Natural killer cell (primary cell): ENCODE results near the gene LIPT2. TPM values are rescaled to one million over a fixed set of nuclear protein-coding genes. Genes with fewer than 3 reads are reported as not detected.
"Not testable (repeated sequence)": the region's sequence is repeated elsewhere in the genome, so short reads cannot be mapped to it uniquely, and the experiment has no call there.

ENCODE experiments used
- ATAC-seq, 3 donors: fragments of 150-1000 bp in 2 of 3; fragments of 200-7000 bp in 1 of 3; cut with Tn5 transposase; 1 replicate in 1 of 3; 2 replicates in 2 of 3; pipeline ENCODE4 v1.10.0; 2021; ENCODE audit warnings: mild to moderate bottlenecking in 2 of 3, moderate library complexity in 2 of 3
- DNase-seq, 2 donors: peaks; one replicate each; pipeline versions ENCODE4 v3.0.0 to v3.0.0-alpha.2; 2013 to 2021; ENCODE audit warnings: mixed read lengths in 1 of 2
- H3K27ac ChIP-seq: one replicate; pipeline ENCODE4 v1.5.1; 2013; ENCODE audit warnings: mild to moderate bottlenecking, low read length
- H3K27me3 ChIP-seq: one replicate; pipeline ENCODE4 v1.6.1; 2013; ENCODE audit warnings: low read length; ENCODE audit not compliant: control insufficient read depth, insufficient read depth
- H3K36me3 ChIP-seq: one replicate; pipeline ENCODE4 v1.6.1; 2013; ENCODE audit warnings: low read length; ENCODE audit not compliant: control insufficient read depth, insufficient read depth
- H3K4me1 ChIP-seq: one replicate; pipeline ENCODE4 v1.6.1; 2013; ENCODE audit warnings: low read length; ENCODE audit not compliant: control insufficient read depth, insufficient read depth
- H3K4me3 ChIP-seq: one replicate; pipeline ENCODE4 v1.5.1; 2013; ENCODE audit warnings: low read length
- H3K9me3 ChIP-seq: one replicate; pipeline ENCODE4 v1.6.1; 2013; ENCODE audit warnings: low read length; ENCODE audit not compliant: control insufficient read depth, insufficient read depth
- H3K27ac Mint-ChIP-seq, 2 donors: one replicate each; pipeline ENCODE4 v1.8.0; 2022; ENCODE audit warnings: mild to moderate bottlenecking in 2 of 2, mixed read lengths in 2 of 2, moderate library complexity in 1 of 2
- H3K27me3 Mint-ChIP-seq, 2 donors: one replicate each; pipeline ENCODE4 v1.8.0; 2022; ENCODE audit warnings: low read depth in 2 of 2, mixed read lengths in 2 of 2
- H3K36me3 Mint-ChIP-seq: one replicate; pipeline ENCODE4 v1.8.0; 2022; ENCODE audit warnings: mixed read lengths
- H3K4me1 Mint-ChIP-seq, 2 donors: one replicate each; pipeline ENCODE4 v1.8.0; 2022; ENCODE audit warnings: mixed read lengths in 2 of 2
- H3K4me3 Mint-ChIP-seq: one replicate; pipeline ENCODE4 v1.8.0; 2022; ENCODE audit warnings: mild to moderate bottlenecking, moderate library complexity, mixed read lengths
- H3K9me3 Mint-ChIP-seq, 2 donors: one replicate each; pipeline ENCODE4 v1.8.0; 2022; ENCODE audit warnings: mixed read lengths in 2 of 2
- CTCF ChIP-seq: fragments of 200-600 bp; IDR thresholded peaks from one replicate; pipeline ENCODE4 v1.8.0; 2022; ENCODE audit warnings: antibody characterized with exemption
- WGBS: methylation state at CpG from one replicate; pipeline ENCODE4 v1.1.7; 2013; ENCODE audit warnings: missing lambda C conversion rate; ENCODE audit not compliant: insufficient coverage; 5-methylcytosine and 5-hydroxymethylcytosine counted together
- intact Hi-C: fragments of 100-400 bp; cut with micrococcal nuclease; formaldehyde crosslinking; loops from one replicate; pipeline ENCODE4 v1.14.2; 2022
- total RNA-seq, 4 donors: library from RNA; stranded (reverse); fragments of 120-200 nt in 1 of 4; gene quantifications; one replicate each; pipeline versions ENCODE4 v1.2.3 to v1.2.4, GENCODE V29; 2013 to 2022

The LIPT2 gene
- total RNA-seq, 3 donors from 2014 or later (not counting 1 experiment from before 2014, with no cell fraction given): 0.99 to 4.1 (median 3.1) TPM

GRCh38 chr11:74538680-74539079 lies 45.2 kb upstream of the LIPT2 start:
- no peak for DNase-seq
- Mint-ChIP-seq H3K36me3 (no peaks in the 10 kb centered on the region), H3K27ac (no peak overlapping the region), H3K4me1 (no peaks in the 10 kb centered on the region), H3K4me3 (no peak overlapping the region), H3K27me3 (peaks cover 9 to 32% of the 10 kb centered on the region in 2 donors), H3K9me3 (peaks cover 0 to 4% of the 10 kb centered on the region in 2 donors)
- Histone ChIP-seq H3K36me3 (no peaks in the 10 kb centered on the region), H3K4me1 (no peaks in the 10 kb centered on the region), H3K4me3 (no peak overlapping the region), H3K27ac (no peak overlapping the region), H3K9me3 (peaks cover 3% of the 10 kb centered on the region), H3K27me3 (no peaks in the 10 kb centered on the region)
- no peak for TF ChIP-seq CTCF
- intact Hi-C loops: no loop called here
- no peak for ATAC-seq

- intact Hi-C loops: no loop called here
- Mint-ChIP-seq H3K27ac (no peak overlapping the region), H3K4me3 (no peak overlapping the region), H3K9me3 (peaks cover 0 to 4% of the 10 kb centered on the region in 2 donors), H3K4me1 (no peaks in the 10 kb centered on the region), H3K36me3 (no peaks in the 10 kb centered on the region), H3K27me3 (peaks cover 13 to 38% of the 10 kb centered on the region in 2 donors)
- ATAC-seq (no peak), DNase-seq (no peak)
- H3K4me1 ChIP-seq: no peaks in the 10 kb centered on the region
- no peak overlapping the region for H3K27ac ChIP-seq
- no peak for TF ChIP-seq CTCF
- WGBS: 93% methylated on average over 14 of the region's 14 CpGs
- no peak overlapping the region for H3K4me3 ChIP-seq
- no peaks in the 10 kb centered on the region for H3K36me3 ChIP-seq
- H3K27me3 ChIP-seq: no peaks in the 10 kb centered on the region
- H3K9me3 ChIP-seq: no peaks in the 10 kb centered on the region
Observed at GRCh38 chr11:74535371-74536160, 42.0 kb upstream of the LIPT2 start.

DNA sequence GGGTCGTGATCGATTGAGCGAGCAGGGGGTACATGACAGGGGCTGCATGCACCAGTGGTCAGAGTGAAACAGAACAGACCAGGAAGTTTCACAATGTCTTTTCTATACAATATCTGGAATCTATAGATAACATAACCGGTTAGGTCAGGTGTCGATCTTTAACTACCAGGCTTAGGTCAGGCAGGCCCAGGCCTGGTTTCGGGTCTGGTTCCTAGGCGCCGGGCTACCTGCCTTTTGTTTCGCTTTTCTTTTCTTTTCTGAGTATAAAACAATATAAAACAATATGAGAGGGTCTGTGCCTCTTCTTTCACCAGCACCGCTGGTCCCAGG lies 41.4 kb upstream of the LIPT2 start:
- H3K4me3 ChIP-seq, H3K27me3 ChIP-seq, H3K27ac Mint-ChIP-seq, H3K9me3 Mint-ChIP-seq, ATAC-seq, H3K4me1 ChIP-seq, H3K36me3 ChIP-seq, intact Hi-C loops, H3K9me3 ChIP-seq, DNase-seq, H3K27ac ChIP-seq, H3K36me3 Mint-ChIP-seq, H3K4me1 Mint-ChIP-seq, H3K4me3 Mint-ChIP-seq: not testable (repeated sequence)
- peaks cover 17 to 31% of the 10 kb centered on the region in 2 donors for H3K27me3 Mint-ChIP-seq
- WGBS: 81% methylated on average over 9 of the region's 10 CpGs

DNA sequence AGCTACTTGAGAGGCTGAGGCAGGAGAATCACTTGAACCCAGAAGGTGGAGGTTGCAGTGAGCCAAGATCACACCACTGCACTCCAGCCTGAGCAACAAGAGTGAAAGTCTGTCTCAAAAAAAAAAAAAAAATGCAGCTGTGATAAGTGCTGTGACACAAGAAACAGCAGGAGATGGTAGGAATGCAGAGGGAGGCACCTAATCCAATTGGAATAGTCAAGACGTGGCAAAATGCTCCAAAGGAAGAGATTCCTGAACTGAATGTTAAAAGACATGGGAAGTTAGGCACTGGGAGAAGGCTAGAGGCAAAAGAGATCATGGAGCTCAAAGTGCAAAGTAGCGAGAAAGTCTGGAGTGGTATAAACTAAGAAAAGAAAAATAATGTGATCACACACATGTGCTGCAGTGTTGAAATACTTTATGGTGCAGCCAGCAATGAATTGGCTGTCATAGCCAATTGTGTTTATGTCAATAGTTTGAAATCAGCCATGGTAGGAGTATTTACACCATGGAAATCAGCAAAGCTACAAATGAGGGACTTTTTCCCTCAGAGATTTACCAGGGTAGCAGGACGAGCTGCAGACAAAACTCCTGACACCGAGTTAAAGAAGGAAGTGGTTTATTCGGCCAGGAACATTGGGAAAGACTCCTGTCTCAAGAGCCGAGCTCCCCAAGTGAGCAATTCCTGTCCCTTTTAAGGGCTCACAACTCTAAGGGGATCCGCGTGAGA lies 40.9 kb upstream of the LIPT2 start:
- TF ChIP-seq CTCF: no peak
- no peaks in the 10 kb centered on the region for H3K36me3 ChIP-seq
- H3K27me3 Mint-ChIP-seq: peaks cover 17 to 31% of the 10 kb centered on the region in 2 donors
- H3K27ac ChIP-seq: no peak overlapping the region
- no peaks in the 10 kb centered on the region for H3K27me3 ChIP-seq
- H3K4me3 Mint-ChIP-seq: no peak overlapping the region
- H3K27ac Mint-ChIP-seq: no peak overlapping the region
- H3K4me1 ChIP-seq: no peaks in the 10 kb centered on the region
- no peaks in the 10 kb centered on the region for H3K9me3 ChIP-seq
- intact Hi-C loops: no loop called here
- peaks cover 0 to 4% of the 10 kb centered on the region in 2 donors for H3K9me3 Mint-ChIP-seq
- H3K36me3 Mint-ChIP-seq: no peaks in the 10 kb centered on the region
- WGBS: 70% methylated on average over 8 of the region's 8 CpGs
- no peaks in the 10 kb centered on the region for H3K4me1 Mint-ChIP-seq
- DNase-seq: no peak
- no peak overlapping the region for H3K4me3 ChIP-seq
- ATAC-seq: no peak
